Measurements from ENCODE around the gene ZNF23.

ZNF23 gene

GRCh38 chr16:71453036-71453435 is 9.0 kb downstream of the ZNF23 start:
- Histone ChIP-seq H4K20me1 (ENCODE audit: insufficient read depth, low read length) (no peaks in the 10 kb centered on the region), H3K79me2 (ENCODE audit: low read length) (peaks cover 3% of the 10 kb centered on the region; the same call in 1 of the 2 replicates), H3K27ac (ENCODE audit: low read length) (no peak overlapping the region), H3K9me3 (ENCODE audit: insufficient read depth, low read length) (peaks cover 28% of the 10 kb centered on the region), H3K4me2 (ENCODE audit: low read length) (no peak overlapping the region), H3K36me3 (replicated peaks; ENCODE audit: low read depth, low read length) (peaks cover 60% of the 10 kb centered on the region), H3K9ac (ENCODE audit: low read length) (no peak overlapping the region), H3K27me3 (ENCODE audit: low read depth, low read length) (no peaks in the 10 kb centered on the region), H3K4me1 (ENCODE audit: low read length) (no peaks in the 10 kb centered on the region), H3K4me3 (ENCODE audit: low read length) (no peak overlapping the region), H2AFZ (ENCODE audit: low read depth, low read length) (no peak overlapping the region)
- TF ChIP-seq, protein P1, sequence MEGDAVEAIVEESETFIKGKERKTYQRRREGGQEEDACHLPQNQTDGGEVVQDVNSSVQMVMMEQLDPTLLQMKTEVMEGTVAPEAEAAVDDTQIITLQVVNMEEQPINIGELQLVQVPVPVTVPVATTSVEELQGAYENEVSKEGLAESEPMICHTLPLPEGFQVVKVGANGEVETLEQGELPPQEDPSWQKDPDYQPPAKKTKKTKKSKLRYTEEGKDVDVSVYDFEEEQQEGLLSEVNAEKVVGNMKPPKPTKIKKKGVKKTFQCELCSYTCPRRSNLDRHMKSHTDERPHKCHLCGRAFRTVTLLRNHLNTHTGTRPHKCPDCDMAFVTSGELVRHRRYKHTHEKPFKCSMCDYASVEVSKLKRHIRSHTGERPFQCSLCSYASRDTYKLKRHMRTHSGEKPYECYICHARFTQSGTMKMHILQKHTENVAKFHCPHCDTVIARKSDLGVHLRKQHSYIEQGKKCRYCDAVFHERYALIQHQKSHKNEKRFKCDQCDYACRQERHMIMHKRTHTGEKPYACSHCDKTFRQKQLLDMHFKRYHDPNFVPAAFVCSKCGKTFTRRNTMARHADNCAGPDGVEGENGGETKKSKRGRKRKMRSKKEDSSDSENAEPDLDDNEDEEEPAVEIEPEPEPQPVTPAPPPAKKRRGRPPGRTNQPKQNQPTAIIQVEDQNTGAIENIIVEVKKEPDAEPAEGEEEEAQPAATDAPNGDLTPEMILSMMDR (IDR thresholded peaks at IDR 0.05; ENCODE audit: low read depth, low read length) = no peak
- no peak for TF ChIP-seq EZH2phosphoT487 (IDR thresholded peaks at IDR 0.05; ENCODE audit: low read depth)

- peaks cover 38% of the 10 kb centered on the region for H3K9me3 ChIP-seq (ENCODE audit: insufficient read depth, low read length)
- TF ChIP-seq EZH2phosphoT487 (IDR thresholded peaks at IDR 0.05; ENCODE audit: low read depth) = no peak
- TF ChIP-seq, protein P1 (IDR thresholded peaks at IDR 0.05; ENCODE audit: low read depth, low read length) = no peak
- no peaks in the 10 kb centered on the region for H3K4me1 ChIP-seq (ENCODE audit: low read length)
- no peaks in the 10 kb centered on the region for H3K27me3 ChIP-seq (ENCODE audit: low read depth, low read length)
- no peak overlapping the region for H3K27ac ChIP-seq (ENCODE audit: low read length)
- H3K36me3 ChIP-seq (replicated peaks; ENCODE audit: low read depth, low read length) = peaks cover 73% of the 10 kb centered on the region
- H3K4me3 ChIP-seq (ENCODE audit: low read length) = no peak overlapping the region
- H3K79me2 ChIP-seq (ENCODE audit: low read length) = no peaks in the 10 kb centered on the region
- no peaks in the 10 kb centered on the region for H4K20me1 ChIP-seq (ENCODE audit: insufficient read depth, low read length)
- H3K9ac ChIP-seq (ENCODE audit: low read length) = no peak overlapping the region
- H2AFZ ChIP-seq (ENCODE audit: low read depth, low read length) = no peak overlapping the region
- H3K4me2 ChIP-seq (ENCODE audit: low read length) = no peak overlapping the region
Measured at GRCh38 chr16:71449020-71449419, 13.0 kb downstream of the ZNF23 start.

- Histone ChIP-seq H3K27me3 (ENCODE audit: low read depth, low read length) (no peaks in the 10 kb centered on the region), H3K79me2 (ENCODE audit: low read length) (no peaks in the 10 kb centered on the region), H3K4me2 (ENCODE audit: low read length) (no peak overlapping the region), H3K4me1 (ENCODE audit: low read length) (no peaks in the 10 kb centered on the region), H3K36me3 (replicated peaks; ENCODE audit: low read depth, low read length) (peaks cover 66% of the 10 kb centered on the region), H3K9me3 (ENCODE audit: insufficient read depth, low read length) (peaks cover 38% of the 10 kb centered on the region), H4K20me1 (ENCODE audit: insufficient read depth, low read length) (no peaks in the 10 kb centered on the region), H3K9ac (ENCODE audit: low read length) (no peak overlapping the region), H3K27ac (ENCODE audit: low read length) (no peak overlapping the region), H2AFZ (ENCODE audit: low read depth, low read length) (no peak overlapping the region), H3K4me3 (ENCODE audit: low read length) (no peak overlapping the region)
- TF ChIP-seq EZH2phosphoT487 (IDR thresholded peaks at IDR 0.05; ENCODE audit: low read depth) = no peak
Measured at GRCh38 chr16:71448274-71448866, 13.7 kb downstream of the ZNF23 start.

DNA sequence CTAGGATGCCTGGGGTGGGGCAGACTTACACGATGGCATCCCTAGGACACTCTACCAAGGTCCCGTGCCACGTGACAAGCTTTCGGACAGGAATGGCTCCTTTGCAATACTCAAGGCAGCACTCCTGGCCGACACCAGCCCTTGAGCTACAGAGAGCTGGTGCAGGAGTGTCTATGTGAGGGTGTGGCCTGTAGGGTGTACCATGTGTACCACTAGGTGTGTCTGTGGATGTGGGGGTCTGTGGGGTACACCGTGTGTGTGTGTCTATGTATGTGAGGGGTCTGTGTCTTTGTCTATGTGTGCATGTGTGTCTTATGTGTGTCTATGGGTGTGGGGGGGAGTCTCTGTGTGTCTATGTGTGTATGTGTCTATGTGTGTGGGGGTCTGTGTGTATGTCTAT is 18.3 kb downstream of the ZNF23 start:
- Histone ChIP-seq H3K4me2 (ENCODE audit: low read length) (no peak overlapping the region), H3K9me3 (ENCODE audit: insufficient read depth, low read length) (peaks cover 17% of the 10 kb centered on the region), H2AFZ (ENCODE audit: low read depth, low read length) (no peak overlapping the region), H3K4me1 (ENCODE audit: low read length) (no peaks in the 10 kb centered on the region), H3K36me3 (replicated peaks; ENCODE audit: low read depth, low read length) (peaks cover 20% of the 10 kb centered on the region), H4K20me1 (ENCODE audit: insufficient read depth, low read length) (no peaks in the 10 kb centered on the region), H3K79me2 (ENCODE audit: low read length) (no peaks in the 10 kb centered on the region), H3K27me3 (ENCODE audit: low read depth, low read length) (0 out of 2 replicates have a peak, but pooled peaks cover 13% of the 10 kb centered on the region), H3K4me3 (ENCODE audit: low read length) (no peak overlapping the region), H3K27ac (ENCODE audit: low read length) (no peak overlapping the region), H3K9ac (ENCODE audit: low read length) (no peak overlapping the region)
- no peak for TF ChIP-seq EZH2phosphoT487 (IDR thresholded peaks at IDR 0.05; ENCODE audit: low read depth)
- TF ChIP-seq, protein P1 (IDR thresholded peaks at IDR 0.05; ENCODE audit: low read depth, low read length) = no peak

All from OCI-LY3 (cell line).